A673 (cell line): ENCODE data around the gene ARRDC2. TPM values are rescaled to one million over a fixed set of nuclear protein-coding genes. Genes with fewer than 3 reads are reported as not detected.

ENCODE experiments used
- BruUV-seq: library from RNA; stranded (reverse); fragments of 400-500 nt; replicated peaks from 2 replicates; lab custom pipeline; 2021; lab: Mats Ljungman, UMichigan
- CTCF ChIA-PET: fragments of 300-600 bp; sonication (Branson Sonifier 250); formaldehyde crosslinking; loops from one replicate; lab custom pipeline; 2022; ENCODE audit warnings: antibody characterized with exemption; lab: Charles Lee
- POLR2A ChIA-PET: fragments of 300-600 bp; sonication (Branson Sonifier 250); formaldehyde crosslinking; loops from one replicate; lab custom pipeline; 2022; ENCODE audit warnings: antibody characterized with exemption; ENCODE audit not compliant: low non-redundant PET; lab: Charles Lee
- DNase-seq: peaks from one replicate; pipeline ENCODE4 v3.0.0-alpha.2; 2015; ENCODE audit warnings: low spot score
- H3K27ac ChIP-seq: fragments of 200-600 bp; sonication (generic); 2 replicates; pipeline ENCODE4 v1.5.1; 2016; ENCODE audit warnings: mixed run types, low read depth, mild to moderate bottlenecking, mixed read lengths, antibody characterized with exemption, low read length; ENCODE audit not compliant: poor library complexity, severe bottlenecking
- H3K27me3 ChIP-seq: fragments of 200-600 bp; sonication (generic); replicated peaks from 2 replicates; pipeline ENCODE4 v1.6.1; 2017; ENCODE audit warnings: mixed run types, low read depth, mild to moderate bottlenecking, mixed read lengths, antibody characterized with exemption, low read length; ENCODE audit not compliant: insufficient read depth, poor library complexity
- H3K36me3 ChIP-seq: fragments of 200-600 bp; sonication (generic); 2 replicates; pipeline ENCODE4 v1.6.1; 2016; ENCODE audit warnings: mixed run types, mild to moderate bottlenecking, mixed read lengths, antibody characterized with exemption, low read length; ENCODE audit not compliant: insufficient read depth, poor library complexity, severe bottlenecking
- H3K4me1 ChIP-seq: fragments of 200-600 bp; sonication (generic); 2 replicates; pipeline ENCODE4 v1.6.1; 2017; ENCODE audit warnings: mixed run types, mild to moderate bottlenecking, mixed read lengths, antibody characterized with exemption, low read length; ENCODE audit not compliant: insufficient read depth, poor library complexity, severe bottlenecking
- H3K4me3 ChIP-seq: fragments of 200-600 bp; sonication (generic); 2 replicates; pipeline ENCODE4 v1.5.1; 2016; ENCODE audit warnings: low read depth, mixed run types, mild to moderate bottlenecking, mixed read lengths, low read length; ENCODE audit not compliant: poor library complexity, severe bottlenecking
- H3K9me3 ChIP-seq: fragments of 200-600 bp; sonication (generic); 2 replicates; pipeline ENCODE4 v1.6.1; 2016; ENCODE audit warnings: mixed run types, low read depth, mild to moderate bottlenecking, mixed read lengths, antibody characterized with exemption, low read length; ENCODE audit not compliant: poor library complexity, severe bottlenecking
- CTCF ChIP-seq: fragments of 300-800, 200-600 bp; sonication (generic); conservative IDR thresholded peaks from 2 replicates; pipeline ENCODE4 v1.5.1; 2017; ENCODE audit warnings: low read depth, mild to moderate bottlenecking, antibody characterized with exemption, low read length, moderate library complexity, mixed read lengths
- EZH2 ChIP-seq: fragments of 200-600 bp; sonication (generic); IDR thresholded peaks from 2 replicates; pipeline ENCODE4 v1.6.1; 2017; ENCODE audit warnings: borderline replicate concordance, low read depth, mild to moderate bottlenecking, mixed read lengths, antibody characterized with exemption, low read length; ENCODE audit not compliant: poor library complexity, severe bottlenecking
- intact Hi-C: fragments of 100-400 bp; cut with micrococcal nuclease; formaldehyde crosslinking; loops from one replicate; pipeline ENCODE4 v1.10.0; 2022; ENCODE audit not compliant: unreplicated experiment
- total RNA-seq: library from RNA; stranded (reverse); gene quantifications from 2 replicates; pipeline ENCODE4 v1.2.3, GENCODE V29; 2021

The ARRDC2 gene
- total RNA-seq, 1 experiment from 2014 or later: 11.7 TPM

- POLR2A ChIA-PET: no interaction called here
Observed at GRCh38 chr19:17996826-17997316, 11.1 kb upstream of the ARRDC2 start.

GRCh38 chr19:17997969-17998826 is 9.8 kb upstream of the ARRDC2 start:
- intact Hi-C loops: loop anchor here (1.0 kb wide), 1 partner anchor 60 kb away; no protein-coding TSS in a partner anchor

More at GRCh38 chr19:17996826-17997316, 11.1 kb upstream of the ARRDC2 start:
- CTCF ChIA-PET: interaction anchor here (0.6 to 1.8 kb wide), 4 partner anchors 51 to 558 kb away, joined by 8 to 18 read pairs (median 8); partner anchors contain the start of gene RPL18A
- H3K27ac ChIP-seq: peak overlapping the region; percentile 32
- BruUV-seq: no TSS peak
- peaks cover 10% of the 10 kb centered on the region for H3K4me1 ChIP-seq
- H3K36me3 ChIP-seq: peaks cover 25% of the 10 kb centered on the region
- H3K4me3 ChIP-seq: no peak overlapping the region
- TF ChIP-seq CTCF: peak; percentile 94
- TF ChIP-seq EZH2: no peak
- no peaks in the 10 kb centered on the region for H3K27me3 ChIP-seq
- DNase-seq: peak; percentile 83
- intact Hi-C loops: loop anchor here (1.0 kb wide), 1 partner anchor 59 kb away; no protein-coding TSS in a partner anchor
- H3K9me3 ChIP-seq: no peaks in the 10 kb centered on the region

GRCh38 chr19:17998827-17999150 is 9.2 kb upstream of the ARRDC2 start:
- no peaks in the 10 kb centered on the region for H3K9me3 ChIP-seq
- no peak for DNase-seq
- ChIA-PET POLR2A (no interaction called here), CTCF (interaction anchor here (0.6 kb wide), 1 partner anchor 10 kb away, joined by 3 read pairs; no protein-coding TSS in a partner anchor)
- H3K4me3 ChIP-seq: no peak overlapping the region
- intact Hi-C loops: no loop called here
- H3K27me3 ChIP-seq: no peaks in the 10 kb centered on the region
- no peak overlapping the region for H3K27ac ChIP-seq
- H3K4me1 ChIP-seq: peaks cover 13% of the 10 kb centered on the region
- TF ChIP-seq EZH2 (no peak), CTCF (no peak)
- H3K36me3 ChIP-seq: peaks cover 12% of the 10 kb centered on the region
- BruUV-seq: no TSS peak

More at GRCh38 chr19:17997969-17998826, 9.8 kb upstream of the ARRDC2 start:
- CTCF ChIA-PET: interaction anchor here (0.6 to 1.8 kb wide), 4 partner anchors 10 to 60 kb away, joined by 3 to 18 read pairs (median 6); no protein-coding TSS in a partner anchor
- H3K4me1 ChIP-seq: peaks cover 13% of the 10 kb centered on the region
- POLR2A ChIA-PET: no interaction called here
- no peaks in the 10 kb centered on the region for H3K9me3 ChIP-seq
- no peaks in the 10 kb centered on the region for H3K27me3 ChIP-seq
- no peak for DNase-seq
- BruUV-seq: no TSS peak
- no peak overlapping the region for H3K27ac ChIP-seq
- TF ChIP-seq CTCF (0 out of 2 replicates have a peak, but pooled peaks have one; percentile 10), EZH2 (no peak)
- H3K4me3 ChIP-seq: no peak overlapping the region
- H3K36me3 ChIP-seq: peaks cover 17% of the 10 kb centered on the region
